Measurements from ENCODE around the gene LRIT3.

The LRIT3 gene

GRCh38 chr4:109827672-109828071 lies 20.2 kb upstream of the LRIT3 start, which contains the start of gene RRH:
RRH (plus strand) TSS chr4:109827972; CDS start chr4:109828028, 56 bp downstream.
- no peak for TF ChIP-seq CTCF (IDR thresholded peaks at IDR 0.05; ENCODE audit: low read depth, low read length, poor library complexity, severe bottlenecking)
- TF ChIP-seq EZH2phosphoT487 (IDR thresholded peaks at IDR 0.05; ENCODE audit: borderline replicate concordance, low read length): no peak
- no peaks in the 10 kb centered on the region for H3K9me2 ChIP-seq (replicated peaks; ENCODE audit: control insufficient read depth, low read length)
- peaks cover 49% of the 10 kb centered on the region for H3K36me3 ChIP-seq (ENCODE audit: control insufficient read depth, low read length)
- no peaks in the 10 kb centered on the region for H3K4me1 ChIP-seq (ENCODE audit: control insufficient read depth, low read length)
- no peaks in the 10 kb centered on the region for H3K79me2 ChIP-seq (ENCODE audit: control insufficient read depth, low read length)
- no peak within 1 kb of the TSS for H3K27ac ChIP-seq (ENCODE audit: low read depth, low read length)
- no peak within 1 kb of the TSS for H3K4me2 ChIP-seq (ENCODE audit: low read length)
- peaks cover 10% of the 10 kb centered on the region for H3F3A ChIP-seq (ENCODE audit: control insufficient read depth, insufficient read depth)
- H3K27me3 ChIP-seq (ENCODE audit: control insufficient read depth, low read length): no peaks in the 10 kb centered on the region
- H3K4me3 ChIP-seq (ENCODE audit: low read length): no peak within 1 kb of the TSS
- no peaks in the 10 kb centered on the region for H3K9me3 ChIP-seq (ENCODE audit: control insufficient read depth, insufficient read depth, low read length)
- H4K20me1 ChIP-seq (ENCODE audit: control insufficient read depth, insufficient read depth, low read depth, low read length): no peaks in the 10 kb centered on the region

DNA sequence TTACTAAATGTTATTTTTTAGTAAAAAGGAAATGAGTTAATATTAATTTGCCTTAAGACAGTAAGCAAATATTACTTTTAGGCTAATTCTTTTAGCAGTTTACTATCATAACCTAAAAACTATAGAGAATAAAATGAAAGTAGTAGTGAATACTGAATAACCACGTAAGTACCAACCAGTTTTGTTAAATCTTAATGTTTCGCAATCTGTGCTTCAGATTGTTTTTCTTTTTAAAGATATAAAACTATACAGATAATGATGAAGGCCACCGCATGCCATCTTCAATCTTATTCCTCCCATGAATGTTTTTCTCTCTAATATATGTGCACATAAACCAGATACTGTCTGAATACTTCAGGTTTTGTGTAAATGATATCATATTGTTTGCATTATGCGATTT lies 14.2 kb upstream of the LRIT3 start:
- Histone ChIP-seq H3K27ac (ENCODE audit: low read depth, low read length) (no peak overlapping the region), H3K36me3 (ENCODE audit: control insufficient read depth, low read length) (no peaks in the 10 kb centered on the region), H3F3A (ENCODE audit: control insufficient read depth, insufficient read depth) (no peaks in the 10 kb centered on the region), H4K20me1 (ENCODE audit: control insufficient read depth, insufficient read depth, low read depth, low read length) (no peaks in the 10 kb centered on the region), H3K4me2 (ENCODE audit: low read length) (no peak overlapping the region), H3K4me1 (ENCODE audit: control insufficient read depth, low read length) (no peaks in the 10 kb centered on the region), H3K27me3 (ENCODE audit: control insufficient read depth, low read length) (no peaks in the 10 kb centered on the region), H3K9me2 (replicated peaks; ENCODE audit: control insufficient read depth, low read length) (no peaks in the 10 kb centered on the region), H3K79me2 (ENCODE audit: control insufficient read depth, low read length) (no peaks in the 10 kb centered on the region), H3K9me3 (ENCODE audit: control insufficient read depth, insufficient read depth, low read length) (no peaks in the 10 kb centered on the region), H3K4me3 (ENCODE audit: low read length) (no peak overlapping the region)
- TF ChIP-seq EZH2phosphoT487 (IDR thresholded peaks at IDR 0.05; ENCODE audit: borderline replicate concordance, low read length): no peak
- no peak for TF ChIP-seq CTCF (IDR thresholded peaks at IDR 0.05; ENCODE audit: low read depth, low read length, poor library complexity, severe bottlenecking)

DNA sequence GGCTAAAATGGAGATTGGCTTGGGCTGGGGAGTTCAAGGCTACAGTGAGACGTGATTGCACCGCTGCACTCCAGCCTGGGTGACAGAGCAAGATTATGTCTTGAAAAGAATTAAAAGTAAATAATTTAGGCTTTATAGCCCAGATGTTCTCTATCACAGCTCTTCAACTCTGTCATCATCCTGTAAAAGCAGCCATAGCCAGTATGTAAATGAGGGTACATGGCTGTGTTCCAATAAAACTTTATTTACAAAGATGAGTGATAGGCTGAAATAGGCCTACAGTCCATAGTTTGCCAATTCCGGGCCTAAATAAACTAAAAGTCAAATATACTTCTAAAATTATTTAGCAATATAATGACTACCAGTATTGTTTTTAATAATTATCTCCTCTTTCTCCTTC lies 10.9 kb upstream of the LRIT3 start:
- Histone ChIP-seq H3K4me3 (ENCODE audit: low read length) (no peak overlapping the region), H3K79me2 (ENCODE audit: control insufficient read depth, low read length) (no peaks in the 10 kb centered on the region), H3K4me2 (ENCODE audit: low read length) (no peak overlapping the region), H3K27ac (ENCODE audit: low read depth, low read length) (no peak overlapping the region), H4K20me1 (ENCODE audit: control insufficient read depth, insufficient read depth, low read depth, low read length) (no peaks in the 10 kb centered on the region), H3K9me3 (ENCODE audit: control insufficient read depth, insufficient read depth, low read length) (no peaks in the 10 kb centered on the region), H3K27me3 (ENCODE audit: control insufficient read depth, low read length) (no peaks in the 10 kb centered on the region), H3K9me2 (replicated peaks; ENCODE audit: control insufficient read depth, low read length) (no peaks in the 10 kb centered on the region), H3K4me1 (ENCODE audit: control insufficient read depth, low read length) (no peaks in the 10 kb centered on the region), H3K36me3 (ENCODE audit: control insufficient read depth, low read length) (no peaks in the 10 kb centered on the region), H3F3A (ENCODE audit: control insufficient read depth, insufficient read depth) (no peaks in the 10 kb centered on the region)
- TF ChIP-seq CTCF (IDR thresholded peaks at IDR 0.05; ENCODE audit: low read depth, low read length, poor library complexity, severe bottlenecking) (no peak), EZH2phosphoT487 (IDR thresholded peaks at IDR 0.05; ENCODE audit: borderline replicate concordance, low read length) (no peak)
